Lower lobe of right lung (tissue), 2 donors: ENCODE results near the gene SLC35F3. TPM values are rescaled to one million over a fixed set of nuclear protein-coding genes. Genes with fewer than 3 reads are reported as not detected.

Experiments
- ATAC-seq, 2 donors: fragments of 200-7000 bp; cut with Tn5 transposase; one replicate each; pipeline ENCODE4 v1.9.1; 2020 to 2022; ENCODE audit warnings: mild to moderate bottlenecking in 2 of 2, moderate library complexity in 2 of 2
- DNase-seq: peaks from one replicate; pipeline ENCODE4 v3.0.0-alpha.2; 2020
- H3K27ac ChIP-seq: fragments of 200-600 bp; one replicate; pipeline ENCODE4 v1.8.0; 2022
- H3K27me3 ChIP-seq: fragments of 200-600 bp; one replicate; pipeline ENCODE4 v1.8.0; 2022; ENCODE audit warnings: low read depth
- H3K36me3 ChIP-seq: fragments of 200-600 bp; one replicate; pipeline ENCODE4 v1.8.0; 2022; ENCODE audit warnings: mild to moderate bottlenecking
- H3K4me1 ChIP-seq: fragments of 200-600 bp; one replicate; pipeline ENCODE4 v1.8.0; 2022
- H3K4me3 ChIP-seq: fragments of 200-600 bp; one replicate; pipeline ENCODE4 v1.8.0; 2022; ENCODE audit warnings: mild to moderate bottlenecking
- H3K9me3 ChIP-seq: fragments of 200-600 bp; one replicate; pipeline ENCODE4 v1.8.0; 2022
- CTCF ChIP-seq: fragments of 200-600 bp; IDR thresholded peaks from one replicate; pipeline ENCODE4 v1.8.0; 2022; ENCODE audit warnings: antibody characterized with exemption, mild to moderate bottlenecking
- intact Hi-C: fragments of 100-400 bp; cut with DNase I; formaldehyde crosslinking; loops from one replicate; pipeline ENCODE4 v1.11.0; 2022
- total RNA-seq: library from RNA; stranded (reverse); fragmentation: NEBNext Ultra II Directional; extraction: Animal tissue kit (Norgen Biotek cat#: 25700); gene quantifications from one replicate; pipeline ENCODE4 v1.2.1, GENCODE V29; 2021
- donor health status: DM: no; HTN: yes; CAD: no; lungs with severe emphysema.

SLC35F3 gene
- total RNA-seq, 1 donor from 2014 or later, result 0.41 TPM

- no peaks in the 10 kb centered on the region for H3K36me3 ChIP-seq
- no peaks in the 10 kb centered on the region for H3K27me3 ChIP-seq
- DNase-seq, result no peak
- H3K4me1 ChIP-seq, result no peaks in the 10 kb centered on the region
- TF ChIP-seq CTCF, result no peak
- ATAC-seq, result no peak
- H3K27ac ChIP-seq, result no peak overlapping the region
- intact Hi-C loops, result no loop called here
- no peaks in the 10 kb centered on the region for H3K9me3 ChIP-seq
- H3K4me3 ChIP-seq, result no peak overlapping the region
Observed at GRCh38 chr1:233944601-233945000, 40.1 kb downstream of the SLC35F3 start.

- Histone ChIP-seq H3K4me1 (no peaks in the 10 kb centered on the region), H3K4me3 (no peak overlapping the region), H3K9me3 (no peaks in the 10 kb centered on the region), H3K27me3 (no peaks in the 10 kb centered on the region), H3K27ac (no peak overlapping the region), H3K36me3 (no peaks in the 10 kb centered on the region)
- intact Hi-C loops, result no loop called here
- TF ChIP-seq CTCF, result no peak
- DNase-seq, result no peak
- peak in 1 of 2 donors; percentile 18 for ATAC-seq
Observed at GRCh38 chr1:233945573-233945972, 41.1 kb downstream of the SLC35F3 start.

- Histone ChIP-seq H3K27ac (no peak overlapping the region), H3K9me3 (no peaks in the 10 kb centered on the region), H3K27me3 (no peaks in the 10 kb centered on the region), H3K4me3 (no peak overlapping the region), H3K36me3 (no peaks in the 10 kb centered on the region), H3K4me1 (no peaks in the 10 kb centered on the region)
- TF ChIP-seq CTCF, result no peak
- DNase-seq (no peak), ATAC-seq (peak in 1 of 2 donors; percentile 39)
- intact Hi-C loops, result no loop called here
Observed at GRCh38 chr1:233945979-233946378, 41.5 kb downstream of the SLC35F3 start.

GRCh38 chr1:233946724-233947123, 42.2 kb downstream of the SLC35F3 start:
- no peak overlapping the region for H3K4me3 ChIP-seq
- no peaks in the 10 kb centered on the region for H3K36me3 ChIP-seq
- H3K27ac ChIP-seq, result no peak overlapping the region
- DNase-seq (no peak), ATAC-seq (no peak)
- no peaks in the 10 kb centered on the region for H3K4me1 ChIP-seq
- H3K27me3 ChIP-seq, result no peaks in the 10 kb centered on the region
- peaks cover 5% of the 10 kb centered on the region for H3K9me3 ChIP-seq
- intact Hi-C loops, result no loop called here
- no peak for TF ChIP-seq CTCF

GRCh38 chr1:233951804-233952203, 47.3 kb downstream of the SLC35F3 start:
- no peak overlapping the region for H3K27ac ChIP-seq
- H3K4me1 ChIP-seq, result no peaks in the 10 kb centered on the region
- TF ChIP-seq CTCF, result no peak
- peaks cover 19% of the 10 kb centered on the region for H3K9me3 ChIP-seq
- DNase-seq, result no peak
- no peaks in the 10 kb centered on the region for H3K36me3 ChIP-seq
- ATAC-seq, result no peak
- no peaks in the 10 kb centered on the region for H3K27me3 ChIP-seq
- H3K4me3 ChIP-seq, result no peak overlapping the region
- intact Hi-C loops, result no loop called here

- Histone ChIP-seq H3K27me3 (no peaks in the 10 kb centered on the region), H3K4me1 (no peaks in the 10 kb centered on the region), H3K9me3 (peaks cover 11% of the 10 kb centered on the region), H3K36me3 (no peaks in the 10 kb centered on the region), H3K27ac (no peak overlapping the region), H3K4me3 (no peak overlapping the region)
- TF ChIP-seq CTCF, result no peak
- intact Hi-C loops, result no loop called here
- ATAC-seq (no peak), DNase-seq (no peak)
Observed at GRCh38 chr1:233957691-233958090, 53.2 kb downstream of the SLC35F3 start.
